Left renal pelvis (tissue), 4 donors: ENCODE measurements around the gene RUFY2. TPM values are rescaled to one million over a fixed set of nuclear protein-coding genes. Genes with fewer than 3 reads are reported as not detected.
A peak's percentile ranks its signal among the peaks of the same experiment; 100 is the strongest.
"Not testable (repeated sequence)": the region's sequence is repeated elsewhere in the genome, so short reads cannot be mapped to it uniquely, and the experiment has no call there.

ENCODE experiments used
- DNase-seq, 4 donors: peaks; one replicate each; pipeline ENCODE4 v3.0.0-alpha.2; 2013; ENCODE audit warnings: low read depth in 4 of 4, low spot score in 3 of 4
- polyA plus RNA-seq, 4 donors: library from polyadenylated mRNA; unstranded; fragments of 120-200 nt; gene quantifications; one replicate each; pipeline ENCODE4 v1.2.1, GENCODE V29; 2013; ENCODE audit not compliant: insufficient read length in 4 of 4

Gene RUFY2
- polyA plus RNA-seq, 4 donors = 27.1 to 37.3 (median 30.4) TPM

DNA sequence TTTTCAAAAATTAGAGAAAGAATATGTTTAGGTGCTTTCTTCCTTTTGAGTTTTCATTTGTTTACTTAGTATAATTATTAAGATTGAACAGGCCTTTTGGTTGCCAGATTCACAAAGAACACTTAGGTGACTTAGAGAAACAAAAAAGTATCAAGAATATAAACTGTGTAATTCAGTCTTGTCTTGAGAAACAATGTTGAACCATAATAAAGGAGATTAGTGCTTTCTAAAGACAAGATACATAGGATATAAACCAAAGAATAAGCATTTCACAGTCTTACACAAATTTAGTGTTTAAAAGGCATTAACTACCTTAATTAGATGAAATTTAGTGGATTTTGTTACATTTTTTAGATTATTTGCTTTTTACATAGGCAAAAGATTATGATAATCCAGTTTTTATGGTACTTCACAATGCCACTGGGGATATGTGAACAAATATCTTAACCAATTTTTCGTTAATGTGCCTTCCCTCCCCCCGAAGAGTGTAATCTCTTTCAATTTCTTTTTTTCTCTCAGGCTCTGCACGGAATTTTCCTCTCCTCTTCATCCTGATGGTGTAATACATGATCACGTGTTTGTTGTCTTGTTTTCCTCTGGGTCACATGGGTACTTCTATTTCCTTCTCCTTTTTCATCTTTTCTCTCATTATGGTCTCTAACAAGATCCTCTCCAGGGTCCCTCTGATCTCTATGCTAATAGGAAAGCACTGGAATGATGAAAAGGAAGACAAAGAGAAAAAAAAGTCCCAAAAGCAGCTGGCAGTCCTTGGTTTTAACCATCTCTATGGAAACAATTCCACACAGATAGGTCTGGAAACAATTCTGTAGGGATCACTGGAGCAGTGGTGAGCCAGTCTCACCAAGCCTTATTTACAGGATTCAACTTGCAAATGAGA, 78.9 kb downstream of the RUFY2 start:
- DNase-seq = no peak

DNA sequence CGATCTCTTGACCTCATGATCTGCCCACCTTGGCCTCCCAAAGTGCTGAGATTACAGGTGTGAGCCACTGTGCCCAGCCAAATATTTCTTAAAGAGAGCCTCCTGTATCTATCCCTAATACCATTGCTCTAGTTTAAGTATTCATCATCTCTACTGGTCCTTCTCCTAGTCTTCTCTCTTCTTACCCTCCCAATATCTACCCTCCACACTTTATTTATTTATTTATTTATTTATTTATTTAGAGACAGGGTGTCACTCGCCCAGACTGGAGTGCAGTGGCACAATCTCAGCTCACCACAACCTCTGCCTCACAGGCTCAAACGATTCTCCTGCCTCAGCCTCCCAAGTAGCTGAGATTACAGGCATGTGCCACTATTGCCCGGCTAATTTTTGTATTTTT, 82.7 kb downstream of the RUFY2 start:
- DNase-seq = not testable (repeated sequence)

DNA sequence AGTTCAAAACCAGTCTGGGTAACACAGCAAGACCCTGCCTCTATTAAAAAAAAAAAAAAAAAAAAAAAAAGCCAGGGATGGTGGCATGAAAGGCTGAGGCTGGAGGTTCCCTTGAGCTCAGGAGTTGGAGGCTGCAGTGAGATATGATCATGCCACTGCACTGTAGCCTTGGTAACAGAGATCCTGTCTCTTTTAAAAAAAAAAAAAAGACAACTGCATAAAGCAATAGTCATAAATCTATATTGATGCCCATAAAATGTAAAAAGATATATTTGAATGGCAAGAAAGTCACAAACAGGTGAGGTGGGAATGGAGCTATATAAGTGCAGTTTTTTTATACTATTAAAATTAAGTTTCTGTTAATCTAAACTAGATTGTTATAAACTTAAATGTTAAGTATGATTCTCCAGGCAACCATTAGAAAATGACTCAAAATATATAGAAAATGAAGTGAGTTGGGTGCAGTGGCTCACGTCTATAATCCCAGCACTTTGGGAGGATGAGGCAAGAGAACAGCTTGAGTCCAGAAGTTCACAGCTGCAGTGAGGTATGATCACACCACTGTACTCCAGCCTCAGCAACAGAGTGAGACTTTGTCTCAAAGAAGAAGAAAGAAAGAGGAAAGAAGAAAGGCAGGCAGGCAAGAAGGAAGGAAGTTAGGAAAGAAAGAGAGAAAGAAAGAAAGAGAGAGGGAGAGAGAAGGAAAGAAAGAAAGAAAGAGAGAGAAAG, 88.6 kb downstream of the RUFY2 start:
- DNase-seq = no peak

DNA sequence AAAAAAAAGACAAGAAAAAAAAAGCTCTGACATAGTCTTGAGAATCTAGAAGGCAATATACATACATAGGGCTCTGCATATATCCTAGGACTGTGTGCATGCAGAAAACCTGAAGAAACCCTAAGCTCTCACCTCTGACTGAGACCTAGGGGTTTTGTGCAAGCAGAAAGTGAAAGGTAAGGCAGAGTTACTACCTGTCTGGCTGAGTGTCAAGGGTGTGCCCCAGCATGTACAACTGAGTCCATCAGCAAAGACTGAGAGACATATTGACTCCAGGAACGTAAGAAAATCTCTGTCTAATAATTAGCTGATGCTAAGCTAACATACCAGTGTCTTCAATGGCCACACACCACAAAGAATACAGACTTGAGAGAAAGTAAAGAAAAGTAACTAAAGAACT, 91.5 kb downstream of the RUFY2 start:
- DNase-seq = no peak

DNA sequence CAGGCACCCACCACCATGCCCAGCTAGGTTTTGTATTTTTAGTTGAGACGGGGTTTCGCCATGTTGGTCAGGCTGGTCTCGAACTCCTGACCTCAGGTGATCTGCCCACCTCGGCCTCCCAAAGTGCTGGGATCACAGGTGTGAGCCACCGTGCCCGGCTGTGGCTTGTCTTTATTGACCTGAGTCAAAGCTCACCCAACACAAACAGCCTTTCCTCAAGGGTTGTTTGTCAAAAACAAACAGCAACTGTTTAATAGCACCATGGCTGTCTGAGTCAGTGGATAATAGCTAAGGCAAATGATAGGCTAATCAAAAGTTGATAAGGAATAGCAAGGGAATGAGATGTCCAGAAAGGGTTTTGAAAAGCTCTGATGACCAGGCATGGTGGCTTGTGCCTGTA, 92.1 kb downstream of the RUFY2 start:
- not testable (repeated sequence) for DNase-seq

DNA sequence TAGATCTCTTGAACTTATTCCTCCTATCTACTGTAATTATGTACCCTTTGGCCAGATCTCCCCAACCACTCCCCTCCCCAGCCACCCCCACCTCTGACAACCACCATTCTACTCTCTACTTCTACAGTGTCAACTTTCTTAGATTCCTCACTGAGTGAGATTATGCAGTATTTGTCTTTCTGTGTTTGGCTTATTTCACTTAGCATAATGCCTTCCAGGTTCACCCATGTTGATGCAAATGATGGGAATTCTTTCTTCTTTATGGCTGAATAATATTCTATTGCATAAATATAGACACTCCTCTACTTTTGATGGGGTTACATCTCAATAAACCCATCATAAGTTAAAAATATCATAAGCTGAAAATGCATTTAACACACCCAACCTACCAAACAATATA, 96.5 kb downstream of the RUFY2 start:
- DNase-seq = no peak

DNA sequence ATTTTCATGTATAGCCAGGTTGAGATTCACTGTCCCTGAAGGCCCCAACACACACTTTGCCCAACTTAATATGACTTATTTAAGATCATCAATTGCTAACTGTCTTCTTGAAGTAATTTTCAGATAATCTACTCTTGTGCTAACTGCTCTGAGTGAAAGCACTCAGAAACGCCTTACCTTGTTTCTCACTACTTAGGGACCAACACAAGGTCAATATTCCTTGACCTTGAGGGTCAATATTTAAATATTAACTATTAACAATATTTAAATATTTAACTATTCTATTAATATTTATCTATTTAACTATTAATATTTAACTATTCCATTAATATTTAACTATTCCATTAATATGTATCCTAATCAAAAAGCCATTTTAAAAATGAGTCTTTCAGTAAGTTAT, 101.2 kb downstream of the RUFY2 start:
- no peak for DNase-seq

DNA sequence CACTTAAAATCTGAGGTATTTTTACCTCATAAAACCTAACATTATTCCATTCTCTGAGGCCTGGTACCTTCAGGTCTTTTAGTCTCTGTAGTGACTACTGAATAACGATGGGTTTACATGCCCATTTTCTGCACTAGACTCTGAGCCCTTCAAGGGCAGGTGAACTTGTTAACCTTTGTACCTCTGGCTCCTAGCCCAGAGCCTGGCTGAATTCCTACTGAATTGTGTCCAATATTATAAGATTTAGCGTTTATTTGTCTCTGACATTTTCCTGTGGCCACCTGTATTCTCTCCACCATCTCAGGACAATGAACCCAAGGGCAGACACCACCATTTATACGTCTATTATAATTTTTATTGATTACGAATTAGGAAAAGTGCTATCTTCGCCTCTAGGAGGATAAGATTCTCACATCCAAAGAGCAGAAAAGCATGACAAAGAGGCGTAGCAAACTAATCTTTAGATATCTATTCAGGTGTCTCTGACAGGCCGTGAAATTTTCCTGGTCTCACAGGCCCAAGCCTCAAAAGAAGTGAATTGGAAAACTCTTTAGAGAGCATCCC, 103.1 kb downstream of the RUFY2 start:
- DNase-seq = no peak

DNA sequence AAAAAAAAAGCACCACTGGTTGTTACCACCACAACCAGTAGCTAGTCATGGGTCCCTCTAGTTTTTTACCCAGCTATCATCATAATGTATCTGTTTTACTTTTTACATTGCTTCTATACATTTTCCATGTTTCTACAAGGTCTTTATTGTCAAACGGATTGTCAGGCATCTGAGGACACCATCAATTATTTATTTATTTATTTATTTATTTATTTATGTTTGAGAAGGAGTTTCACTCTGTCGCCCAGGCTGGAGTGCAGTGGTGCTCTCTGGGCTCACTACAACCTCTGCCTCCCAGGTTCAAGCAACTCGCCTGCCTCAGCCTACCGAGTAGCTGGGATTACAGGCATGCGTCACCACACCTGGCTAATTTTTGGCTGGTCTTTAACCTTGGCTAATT, 104.2 kb downstream of the RUFY2 start:
- no peak for DNase-seq

DNA sequence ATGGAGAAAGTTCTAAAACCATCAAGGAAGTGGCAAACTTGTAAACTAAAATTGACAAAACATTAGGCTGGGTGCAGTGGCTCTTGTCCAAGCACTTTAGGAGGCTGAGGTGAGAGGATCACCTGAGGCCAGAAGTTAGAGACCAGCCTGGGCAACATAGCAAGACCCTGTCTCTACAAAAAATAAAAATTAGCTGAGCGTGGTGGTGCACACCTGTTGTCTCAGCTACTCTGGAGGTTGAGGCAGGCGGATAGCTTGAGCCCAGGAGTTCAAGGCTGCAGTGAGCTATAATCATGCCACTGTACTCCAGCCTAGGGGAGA, 104.6 kb downstream of the RUFY2 start:
- DNase-seq = no peak

DNA sequence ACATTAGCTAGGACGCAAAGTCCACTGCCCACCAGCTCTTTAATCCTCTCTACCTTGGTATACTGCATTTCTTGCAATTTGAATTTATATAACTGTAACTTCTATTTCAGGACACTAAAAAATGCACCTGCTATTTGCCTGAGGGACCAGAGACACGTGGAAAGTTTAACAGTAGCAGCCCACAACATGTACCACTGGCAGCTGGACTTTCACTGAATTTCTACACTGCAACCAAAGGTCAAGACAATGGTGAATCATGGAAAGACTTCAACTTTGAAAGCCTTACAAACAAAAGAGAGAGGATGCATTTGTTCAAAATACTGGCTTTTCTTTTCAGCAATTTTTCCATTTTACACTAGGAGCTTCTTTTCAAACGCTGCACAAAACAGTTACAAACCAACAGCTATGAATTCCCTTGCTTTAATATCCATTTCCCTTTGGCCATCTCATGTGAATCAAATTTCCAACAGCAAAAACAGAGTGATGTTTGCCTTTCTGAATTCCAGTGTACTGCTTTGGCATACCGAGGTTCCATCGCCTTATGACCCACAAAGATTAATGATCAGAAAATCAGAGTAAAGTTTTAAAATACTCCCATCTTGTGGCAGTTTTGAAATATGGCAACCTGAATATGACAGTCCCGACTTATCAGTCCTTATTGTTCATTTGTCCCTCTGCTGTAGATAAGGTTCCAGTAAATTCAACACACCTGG, 105.1 kb downstream of the RUFY2 start:
- peak in 2 of 4 donors; percentile 31 to 35 for DNase-seq

DNA sequence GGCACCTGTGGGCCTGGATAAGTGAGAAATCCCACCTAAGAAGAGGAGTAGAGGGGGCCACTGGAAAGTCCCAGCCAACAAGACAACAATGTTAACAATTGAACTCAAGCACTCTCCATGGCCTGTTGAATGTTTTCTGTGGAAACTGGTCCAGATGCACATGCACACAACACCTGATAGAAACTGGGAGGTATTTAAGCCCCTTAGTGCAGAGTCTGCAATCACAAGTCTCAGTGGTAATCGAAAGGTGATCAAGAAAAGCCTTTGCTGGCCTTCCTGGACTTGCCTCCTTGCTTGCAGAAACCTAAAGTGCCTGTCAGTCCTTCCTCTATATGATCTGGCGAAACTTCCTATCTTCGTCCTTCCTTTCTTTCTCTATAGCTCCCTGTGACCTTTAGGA, 105.8 kb downstream of the RUFY2 start:
- DNase-seq = no peak

DNA sequence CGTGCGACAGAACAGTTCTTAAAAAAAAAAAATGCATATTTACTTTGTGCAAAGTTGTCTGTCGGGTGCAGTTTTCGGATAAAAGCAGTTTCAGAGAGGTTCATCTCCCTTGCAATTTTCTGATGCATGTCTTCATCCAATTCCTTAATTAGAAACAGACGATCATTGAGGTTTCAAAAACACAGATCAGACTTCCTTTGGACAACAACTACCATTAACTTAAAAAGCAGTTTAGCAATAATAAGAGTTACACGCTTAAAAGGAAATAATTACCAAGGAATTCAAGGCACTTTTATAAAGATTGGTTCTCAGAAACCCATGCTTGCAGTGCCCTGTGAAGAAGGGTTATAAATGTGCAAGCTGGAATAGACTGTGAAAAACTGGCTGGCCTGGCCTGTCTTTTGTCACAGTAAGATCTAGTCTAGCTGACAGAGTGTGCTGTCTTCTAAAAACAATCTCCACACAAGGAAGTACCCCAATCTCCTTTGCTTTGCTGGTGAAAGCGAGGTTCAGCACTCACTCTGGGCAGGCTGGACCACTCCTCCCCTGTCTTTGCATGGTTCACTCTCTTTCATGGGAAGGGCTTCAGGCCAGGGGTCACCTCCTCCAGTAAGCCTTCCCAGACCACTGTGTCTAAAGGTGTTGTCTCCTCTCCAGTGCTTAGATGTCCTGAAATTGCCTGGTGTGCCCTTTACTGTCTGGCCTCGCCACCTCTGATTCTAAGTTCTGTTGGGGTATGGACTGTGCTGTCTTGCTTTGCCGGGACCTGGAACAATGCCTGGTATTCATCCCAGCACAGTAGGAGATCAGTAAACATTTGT, 110.0 kb downstream of the RUFY2 start:
- no peak for DNase-seq

Other genes starting within 250 kb of the RUFY2 start
- gene ATOH7, start 175.2 kb downstream of the RUFY2 start, polyA plus RNA-seq = 1 to 10 TPM; 1.2 to 1.7 (median 1.6) TPM
- 100 to 1,000 TPM; 289 to 409 (median 372) TPM for gene HNRNPH3, start 75.2 kb downstream of the RUFY2 start, polyA plus RNA-seq
- gene PBLD, start 74.3 kb downstream of the RUFY2 start, polyA plus RNA-seq = 10 to 100 TPM; 11.0 to 98.1 (median 69.1) TPM
- gene DNA2, start 64.7 kb upstream of the RUFY2 start, polyA plus RNA-seq = 10 to 100 TPM in 3 of 4 donors, 1 to 10 TPM in 1; 6.8 to 13.3 (median 13.1) TPM
- 10 to 100 TPM; 15.1 to 20.9 (median 17.9) TPM for gene SLC25A16, start 120.2 kb upstream of the RUFY2 start, polyA plus RNA-seq
- gene TET1, start 153.1 kb upstream of the RUFY2 start, polyA plus RNA-seq = 10 to 100 TPM in 3 of 4 donors, 1 to 10 TPM in 1; 9.5 to 15.1 (median 11.7) TPM